Peyer's patch (tissue), 4 donors: ENCODE results near the gene KIRREL1. TPM values are rescaled to one million over a fixed set of nuclear protein-coding genes. Genes with fewer than 3 reads are reported as not detected.

Experiments used
- DNase-seq, 3 donors: peaks; one replicate each; pipeline ENCODE4 v3.0.0-alpha.2; 2017 to 2019
- H3K27ac ChIP-seq, 4 donors: fragments of 200-600 bp; sonication (generic); one replicate each; pipeline ENCODE4 v1.5.1; 2016 to 2019
- H3K27me3 ChIP-seq, 2 donors: fragments of 200-600 bp; sonication (generic); one replicate each; pipeline ENCODE4 v1.5.1; 2019
- H3K36me3 ChIP-seq, 3 donors: fragments of 200-600 bp; sonication (generic); one replicate each; pipeline ENCODE4 v1.5.1; 2016 to 2019
- H3K4me1 ChIP-seq, 4 donors: fragments of 200-600 bp; sonication (generic); one replicate each; pipeline ENCODE4 v1.5.1; 2016 to 2019
- H3K4me3 ChIP-seq, 4 donors: fragments of 200-600 bp; sonication (generic); 1 replicate in 3 of 4; 2 replicates in 1 of 4; pipeline ENCODE4 v1.5.1; 2016 to 2019; ENCODE audit warnings: mild to moderate bottlenecking in 1 of 4
- H3K9me3 ChIP-seq, 4 donors: fragments of 200-600 bp; sonication (generic); one replicate each; pipeline ENCODE4 v1.5.1; 2016 to 2019; ENCODE audit warnings: mild to moderate bottlenecking in 1 of 4
- POLR2A ChIP-seq, 2 donors: fragments of 450-650 bp; IDR thresholded peaks; one replicate each; pipeline ENCODE4 v1.5.1; 2017; ENCODE audit warnings: antibody characterized with exemption in 2 of 2, mild to moderate bottlenecking in 2 of 2, moderate library complexity in 2 of 2
- total RNA-seq, 4 donors: library from RNA; depleted of rRNA; stranded (reverse); fragments of >200 nt; gene quantifications; one replicate each; pipeline ENCODE4 v1.1.0, GENCODE V29; 2016
- TF ChIP-seq, protein P1 (sequence below), 6 experiments: fragments of 450-650 bp in 4 of 6; fragments of 200-600 bp in 2 of 6; sonication (generic) in 1 of 6; IDR thresholded peaks; one replicate each; pipeline ENCODE4 v1.5.1; 2017 to 2019; ENCODE audit warnings: antibody characterized with exemption in 6 of 6, mild to moderate bottlenecking in 3 of 6, moderate library complexity in 1 of 6

KIRREL1 gene
- total RNA-seq, 4 donors from 2014 or later: 2.8 to 29.7 (median 11.1) TPM

DNA sequence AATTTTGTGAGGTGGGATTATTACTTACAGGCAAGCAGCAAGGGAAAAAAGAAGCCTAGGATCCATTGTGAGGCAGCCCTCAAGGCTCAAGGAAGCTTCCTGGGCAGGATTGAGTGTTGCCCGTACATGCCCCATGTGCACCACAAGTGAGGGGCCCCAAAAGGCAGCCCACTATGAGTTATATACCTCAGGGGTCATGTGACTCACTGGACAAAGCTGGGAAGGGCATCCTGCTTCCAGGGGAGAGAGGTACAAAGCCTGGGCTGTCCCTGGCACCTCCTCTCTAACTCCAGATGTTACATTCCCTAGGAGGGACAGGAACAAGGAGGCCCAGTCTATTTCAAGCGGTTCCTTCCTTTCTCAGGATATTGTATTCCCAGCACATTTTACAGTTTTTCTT, 153.3 kb downstream of the KIRREL1 start:
- no peaks in the 10 kb centered on the region for H3K36me3 ChIP-seq
- no peaks in the 10 kb centered on the region for H3K27me3 ChIP-seq
- no peak for DNase-seq
- H3K4me3 ChIP-seq: no peak overlapping the region
- no peaks in the 10 kb centered on the region for H3K4me1 ChIP-seq
- no peak overlapping the region for H3K27ac ChIP-seq
- H3K9me3 ChIP-seq: no peaks in the 10 kb centered on the region
- TF ChIP-seq, protein P1, sequence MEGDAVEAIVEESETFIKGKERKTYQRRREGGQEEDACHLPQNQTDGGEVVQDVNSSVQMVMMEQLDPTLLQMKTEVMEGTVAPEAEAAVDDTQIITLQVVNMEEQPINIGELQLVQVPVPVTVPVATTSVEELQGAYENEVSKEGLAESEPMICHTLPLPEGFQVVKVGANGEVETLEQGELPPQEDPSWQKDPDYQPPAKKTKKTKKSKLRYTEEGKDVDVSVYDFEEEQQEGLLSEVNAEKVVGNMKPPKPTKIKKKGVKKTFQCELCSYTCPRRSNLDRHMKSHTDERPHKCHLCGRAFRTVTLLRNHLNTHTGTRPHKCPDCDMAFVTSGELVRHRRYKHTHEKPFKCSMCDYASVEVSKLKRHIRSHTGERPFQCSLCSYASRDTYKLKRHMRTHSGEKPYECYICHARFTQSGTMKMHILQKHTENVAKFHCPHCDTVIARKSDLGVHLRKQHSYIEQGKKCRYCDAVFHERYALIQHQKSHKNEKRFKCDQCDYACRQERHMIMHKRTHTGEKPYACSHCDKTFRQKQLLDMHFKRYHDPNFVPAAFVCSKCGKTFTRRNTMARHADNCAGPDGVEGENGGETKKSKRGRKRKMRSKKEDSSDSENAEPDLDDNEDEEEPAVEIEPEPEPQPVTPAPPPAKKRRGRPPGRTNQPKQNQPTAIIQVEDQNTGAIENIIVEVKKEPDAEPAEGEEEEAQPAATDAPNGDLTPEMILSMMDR (IDR thresholded peaks at IDR 0.05): no peak
- TF ChIP-seq POLR2A (IDR thresholded peaks at IDR 0.05): no peak

DNA sequence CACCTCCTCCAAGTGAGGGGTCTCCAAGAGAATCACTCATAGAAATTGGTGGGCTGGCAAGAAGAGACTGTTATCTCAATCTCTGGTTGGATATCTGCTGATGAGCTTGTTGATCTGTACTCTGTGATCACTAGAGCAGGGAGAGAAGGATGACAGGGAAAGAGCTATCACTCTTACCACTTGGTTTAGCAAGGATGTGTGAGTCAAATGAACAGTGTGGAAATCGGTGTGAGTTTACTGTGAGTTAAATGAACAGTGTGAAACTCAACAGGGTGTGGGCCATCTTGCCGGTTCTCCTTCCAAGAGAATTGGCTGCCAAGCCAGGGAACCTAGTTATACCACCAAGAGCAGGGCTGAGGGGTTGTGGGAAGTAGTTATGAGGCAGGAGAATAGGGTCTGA, 154.0 kb downstream of the KIRREL1 start:
- no peak overlapping the region for H3K4me3 ChIP-seq
- no peak for DNase-seq
- no peaks in the 10 kb centered on the region for H3K36me3 ChIP-seq
- H3K27ac ChIP-seq: peak overlapping the region in 1 of 4 donors; percentile 39
- no peaks in the 10 kb centered on the region for H3K4me1 ChIP-seq
- no peaks in the 10 kb centered on the region for H3K27me3 ChIP-seq
- TF ChIP-seq POLR2A (IDR thresholded peaks at IDR 0.05): no peak
- TF ChIP-seq, protein P1 (IDR thresholded peaks at IDR 0.05): no peak
- H3K9me3 ChIP-seq: no peaks in the 10 kb centered on the region

DNA sequence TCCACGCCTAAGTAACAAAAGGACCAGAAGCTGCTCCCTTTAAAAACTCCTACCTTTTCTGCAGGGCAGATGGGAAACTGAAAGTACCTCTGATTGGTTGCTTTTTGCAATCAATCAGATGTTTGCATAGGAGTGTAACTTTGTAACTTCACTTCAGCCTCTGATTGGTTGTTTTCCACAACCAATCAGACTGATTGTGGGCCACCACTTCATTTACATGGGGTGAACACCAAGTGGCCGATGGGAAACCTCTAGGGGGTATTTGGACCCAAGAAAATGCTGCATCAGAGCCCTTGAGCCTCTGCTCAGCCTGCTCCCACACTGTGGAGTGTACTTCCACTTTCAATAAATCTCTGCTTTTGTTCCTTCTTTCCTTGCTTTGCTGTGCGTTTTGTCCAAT, 154.4 kb downstream of the KIRREL1 start:
- Histone ChIP-seq H3K9me3 (no peaks in the 10 kb centered on the region), H3K36me3 (no peaks in the 10 kb centered on the region), H3K4me1 (no peaks in the 10 kb centered on the region), H3K4me3 (no peak overlapping the region), H3K27ac (peak overlapping the region in 3 of 4 donors; percentile 56 to 71 (median 63)), H3K27me3 (no peaks in the 10 kb centered on the region)
- no peak for DNase-seq
- TF ChIP-seq POLR2A (IDR thresholded peaks at IDR 0.05): no peak
- TF ChIP-seq, protein P1 (IDR thresholded peaks at IDR 0.05): no peak

DNA sequence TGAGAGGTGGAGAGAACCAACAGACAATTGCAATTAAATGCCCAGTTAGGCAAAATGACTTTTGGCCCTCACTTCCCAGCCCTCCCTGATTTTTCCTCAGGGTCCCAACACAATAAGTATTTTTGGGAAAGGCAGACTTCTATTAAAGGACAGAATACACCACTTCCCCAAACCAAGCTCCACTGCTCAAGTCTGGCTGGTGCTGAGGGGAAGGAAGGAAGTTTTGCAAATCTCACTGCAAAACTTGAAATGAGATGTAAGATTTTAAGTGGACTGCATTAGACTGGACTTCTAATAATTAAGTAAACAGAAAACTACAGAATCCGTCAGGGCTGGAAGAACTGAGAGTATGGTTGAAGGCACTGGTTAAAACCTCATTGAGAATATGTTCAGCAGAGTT, 155.0 kb downstream of the KIRREL1 start:
- Histone ChIP-seq H3K27ac (peak overlapping the region in 3 of 4 donors; percentile 56 to 71 (median 63)), H3K36me3 (no peaks in the 10 kb centered on the region), H3K9me3 (no peaks in the 10 kb centered on the region), H3K27me3 (no peaks in the 10 kb centered on the region), H3K4me1 (no peaks in the 10 kb centered on the region), H3K4me3 (no peak overlapping the region)
- no peak for TF ChIP-seq POLR2A (IDR thresholded peaks at IDR 0.05)
- TF ChIP-seq, protein P1 (IDR thresholded peaks at IDR 0.05): no peak
- peak in 1 of 3 donors; percentile 23 for DNase-seq

DNA sequence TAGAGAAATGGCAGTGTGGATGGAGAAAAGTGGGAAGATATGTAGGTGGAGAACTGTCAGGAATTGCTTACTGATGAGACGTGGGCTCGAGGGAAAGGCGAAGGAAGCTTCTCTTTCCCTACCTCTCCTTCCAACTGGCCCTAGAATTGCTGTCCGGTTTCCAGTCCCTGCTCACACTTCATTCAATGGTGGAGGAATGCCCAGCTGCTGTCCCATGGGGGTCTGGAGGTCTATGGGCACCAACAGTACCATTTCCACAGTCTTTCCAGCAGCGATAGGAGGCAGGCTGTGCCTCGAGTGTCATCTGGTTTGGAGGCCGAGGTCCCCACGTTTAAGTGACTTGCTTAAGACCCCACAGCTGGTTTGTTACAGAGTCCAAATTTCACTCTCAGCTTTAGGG, 155.7 kb downstream of the KIRREL1 start:
- TF ChIP-seq POLR2A (IDR thresholded peaks at IDR 0.05): no peak
- TF ChIP-seq, protein P1 (IDR thresholded peaks at IDR 0.05): no peak
- Histone ChIP-seq H3K4me3 (peak overlapping the region; percentile 41 to 48 (median 48)), H3K27ac (peak overlapping the region; percentile 50 to 71 (median 60)), H3K4me1 (no peaks in the 10 kb centered on the region), H3K9me3 (no peaks in the 10 kb centered on the region), H3K27me3 (no peaks in the 10 kb centered on the region), H3K36me3 (no peaks in the 10 kb centered on the region)
- no peak for DNase-seq

Other genes with a start within 250 kb of the KIRREL1 start
- gene FCRL2, start 216.5 kb upstream of the KIRREL1 start, total RNA-seq: 100 to 1,000 TPM in 1 of 4 donors, 1 to 10 TPM in 1, under 1 TPM in 2; 0.47 to 114 (median 2.7) TPM
- 10 to 100 TPM in 1 of 4 donors, 1 to 10 TPM in 1, under 1 TPM in 1, not detected in 1; 0.47 to 97.4 (median 6.2) TPM for gene FCRL1, start 173.5 kb upstream of the KIRREL1 start, total RNA-seq
- gene CD5L, start 151.8 kb upstream of the KIRREL1 start, total RNA-seq: not detected
- gene CD1D, start 187.2 kb downstream of the KIRREL1 start, total RNA-seq: 10 to 100 TPM; 11.6 to 34.7 (median 16.4) TPM